H54 (cell line): ENCODE measurements around the gene AGBL1.

Experiments
- DNase-seq: peaks from one replicate; pipeline ENCODE4 v3.0.0; 2011; ENCODE audit warnings: low spot score, mixed read lengths; ENCODE audit not compliant: insufficient read length
- FAIRE-seq: peaks from 3 replicates; lab custom pipeline; 2011; peaks lifted over from hg19 to GRCh38; lab: Jason Lieb, UNC
- POLR2A ChIP-seq: IDR thresholded peaks from 2 replicates; pipeline ENCODE4 v1.6.1; 2011; ENCODE audit warnings: low read depth, mild to moderate bottlenecking, low read length

The AGBL1 gene

DNA sequence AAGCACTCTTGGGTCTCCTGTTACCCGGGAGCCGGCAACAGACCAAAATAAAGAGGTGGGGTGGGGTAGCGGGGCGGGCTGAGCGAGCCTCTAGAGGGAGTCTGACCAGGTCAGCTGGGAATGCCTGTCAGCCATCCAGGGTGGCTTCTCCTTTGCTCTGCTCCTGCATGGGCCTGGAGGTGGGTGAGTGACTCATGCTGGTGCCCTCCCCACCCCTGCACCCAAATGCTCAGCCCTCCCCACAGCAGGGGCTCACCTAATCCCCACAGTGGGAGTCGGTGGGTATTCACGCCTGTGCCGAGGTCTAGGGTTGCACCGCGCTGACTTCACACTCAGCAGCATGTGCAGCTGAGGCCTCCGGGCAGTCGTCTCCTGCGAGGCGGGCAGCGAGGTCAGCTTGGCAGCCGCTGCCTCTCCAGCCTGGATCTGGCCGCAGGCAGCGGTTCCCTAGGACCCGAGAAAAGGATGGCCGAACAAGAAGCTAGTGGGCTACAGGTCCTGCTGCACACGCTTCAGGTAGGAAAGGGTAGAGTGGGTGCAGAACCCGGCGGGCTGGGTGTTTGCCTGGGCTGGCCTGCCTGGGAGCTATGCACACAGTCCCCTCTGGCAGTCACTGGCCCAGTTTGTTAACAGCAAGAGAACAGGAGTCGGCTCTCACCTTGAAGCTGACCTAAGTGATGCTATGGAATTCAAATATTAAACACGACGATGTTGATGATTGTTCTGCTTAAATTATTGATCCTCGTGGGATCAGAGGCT is at the start of gene AGBL1:
TSS of gene AGBL1 (plus strand) at position 364 of the 759 bp plus-strand sequence.
- TF ChIP-seq POLR2A, result no peak
- no peak for FAIRE-seq
- no peak for DNase-seq

- FAIRE-seq, result no peak
- no peak for TF ChIP-seq POLR2A
- DNase-seq, result no peak
These were observed 44.8 kb upstream of the AGBL1 start for GRCh38 chr15:86034904-86035303.

DNA sequence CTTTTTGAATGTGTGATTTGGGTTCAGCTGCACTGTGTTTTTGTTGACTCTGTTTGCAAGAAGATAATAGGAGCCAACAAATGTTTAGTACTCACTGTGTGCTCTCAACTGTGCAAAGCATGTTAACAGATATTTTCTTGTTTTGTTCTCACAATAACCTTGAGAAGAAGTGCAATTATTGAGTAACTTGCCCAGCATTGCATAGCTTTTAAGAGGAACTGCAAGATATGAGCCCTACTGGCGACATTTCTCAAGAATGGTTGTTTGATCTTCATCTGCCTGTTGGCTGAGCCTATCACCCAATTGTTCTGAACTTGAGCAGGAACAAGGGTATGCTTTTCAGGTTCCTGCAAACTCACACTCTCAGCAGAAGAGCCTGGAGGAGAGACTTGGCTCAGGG is 43.4 kb upstream of the AGBL1 start:
- DNase-seq (no peak), FAIRE-seq (no peak)
- no peak for TF ChIP-seq POLR2A

GRCh38 chr15:86038491-86038890 is 41.2 kb upstream of the AGBL1 start:
- no peak for FAIRE-seq

GRCh38 chr15:86040356-86041033 is 39.2 kb upstream of the AGBL1 start:
- TF ChIP-seq POLR2A, result no peak
- FAIRE-seq (no peak), DNase-seq (no peak)

More at GRCh38 chr15:86038491-86038890, 41.2 kb upstream of the AGBL1 start:
- no peak for DNase-seq
- no peak for TF ChIP-seq POLR2A

- no peak for FAIRE-seq
- TF ChIP-seq POLR2A, result no peak
These were observed 38.3 kb upstream of the AGBL1 start for GRCh38 chr15:86041399-86041798.

GRCh38 chr15:86042226-86042625 is 37.4 kb upstream of the AGBL1 start:
- TF ChIP-seq POLR2A, result no peak
- no peak for FAIRE-seq
- no peak for DNase-seq

More at GRCh38 chr15:86041399-86041798, 38.3 kb upstream of the AGBL1 start:
- DNase-seq, result no peak

DNA sequence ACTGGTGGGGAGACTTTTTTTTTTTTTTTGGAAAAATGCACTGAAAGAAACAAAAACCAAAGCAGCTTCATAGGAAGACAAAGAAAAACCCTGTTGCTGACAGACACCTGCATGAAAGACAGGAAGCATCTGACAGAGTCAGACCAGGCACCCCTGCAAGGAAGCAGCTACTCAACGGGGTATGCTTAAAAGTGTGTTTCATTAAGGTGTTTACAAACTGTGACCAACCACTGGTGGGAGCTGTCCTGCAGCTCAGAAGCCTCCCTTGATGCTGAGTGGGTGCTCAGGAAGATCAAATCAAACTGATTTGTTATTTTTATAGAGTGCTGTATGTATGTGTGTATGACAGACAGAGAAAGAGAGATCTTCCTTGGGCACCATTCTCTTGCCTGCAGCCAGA is 34.7 kb upstream of the AGBL1 start:
- FAIRE-seq, result no peak
- no peak for TF ChIP-seq POLR2A
- no peak for DNase-seq

- DNase-seq (no peak), FAIRE-seq (no peak)
- no peak for TF ChIP-seq POLR2A
These were observed 25.3 kb upstream of the AGBL1 start for GRCh38 chr15:86054338-86054737.

- DNase-seq, result no peak
- no peak for FAIRE-seq
- TF ChIP-seq POLR2A, result no peak
These were observed 24.0 kb upstream of the AGBL1 start for GRCh38 chr15:86055688-86056087.

DNA sequence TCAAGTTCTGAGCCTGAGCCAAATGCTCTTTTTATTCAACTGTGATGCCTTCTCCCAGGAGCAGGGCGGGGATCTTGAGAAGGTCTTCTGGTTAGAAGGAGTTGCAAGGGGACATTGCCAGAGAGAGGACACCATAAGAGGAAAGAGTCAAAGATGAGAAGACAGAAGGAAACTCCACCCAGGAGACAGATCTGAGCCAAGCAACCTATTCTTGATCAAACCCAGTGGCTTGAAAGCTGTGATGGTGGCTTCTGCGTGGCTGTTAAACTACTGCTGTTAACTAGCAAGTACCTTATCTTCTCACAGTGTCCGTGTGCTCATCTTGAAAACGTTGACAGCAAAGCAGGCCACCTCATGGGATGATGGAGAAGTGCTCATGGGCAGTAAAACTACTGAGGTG is 19.8 kb upstream of the AGBL1 start:
- no peak for DNase-seq
- TF ChIP-seq POLR2A, result no peak
- no peak for FAIRE-seq

- no peak for FAIRE-seq
- no peak for TF ChIP-seq POLR2A
- no peak for DNase-seq
These were observed 19.0 kb upstream of the AGBL1 start for GRCh38 chr15:86060674-86061073.

GRCh38 chr15:86061581-86061980 is 18.1 kb upstream of the AGBL1 start:
- DNase-seq, result no peak
- no peak for TF ChIP-seq POLR2A
- FAIRE-seq, result no peak

DNA sequence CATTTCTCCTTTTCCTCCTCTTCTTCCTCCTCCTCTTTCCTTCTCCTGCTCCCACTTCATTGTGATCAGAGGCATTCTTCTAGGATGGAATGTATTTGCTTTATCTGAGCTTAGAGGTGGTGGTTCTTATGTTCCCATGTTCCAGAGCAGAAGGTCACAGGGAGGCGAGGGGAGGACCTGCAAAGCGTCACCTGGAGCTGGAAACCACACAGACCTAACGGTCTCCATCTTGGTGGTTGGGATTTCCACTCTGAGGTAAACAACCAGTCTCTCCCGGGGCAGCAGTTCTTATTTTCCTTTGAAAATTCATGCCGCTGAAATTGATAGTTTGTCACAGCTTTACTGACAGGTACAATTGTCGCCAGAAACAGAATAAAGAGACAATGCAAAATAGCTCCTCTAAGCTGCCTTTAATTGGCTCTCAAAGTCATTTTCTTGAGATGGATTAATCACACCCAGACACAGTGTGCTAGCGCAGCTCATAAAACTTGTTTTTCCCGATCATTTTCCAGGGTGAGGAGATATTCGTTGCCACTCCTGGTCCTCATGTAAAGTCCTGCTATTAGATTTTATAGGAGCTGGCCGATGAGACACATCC is 16.9 kb upstream of the AGBL1 start:
- DNase-seq (no peak), FAIRE-seq (no peak)
- TF ChIP-seq POLR2A, result no peak
